Measurements from ENCODE around the gene CTCFL.

- TF ChIP-seq EZH2phosphoT487 (IDR thresholded peaks at IDR 0.05; ENCODE audit: insufficient read depth, low read depth) (no peak), EZH2 (IDR thresholded peaks at IDR 0.05; ENCODE audit: insufficient read depth, poor library complexity, severe bottlenecking) (no peak)
These were observed 21.8 kb downstream of the CTCFL start for GRCh38 chr20:57503035-57503658.

Measured in GM23248 (cell line).